ENCODE measurements around the gene SMTN. TPM values are rescaled to one million over a fixed set of nuclear protein-coding genes. Genes with fewer than 3 reads are reported as not detected.

The SMTN gene
- total RNA-seq, 3 donors from 2014 or later (not counting 1 experiment from before 2014, with no cell fraction given) = 2.1 to 4.3 (median 3.6) TPM

GRCh38 chr22:31139866-31140716 is 59.0 kb downstream of the SMTN start, which contains the start of gene PLA2G3:
PLA2G3 (minus strand) TSS chr22:31140508; CDS start chr22:31140354, 154 bp downstream.
- intact Hi-C loops (cut with micrococcal nuclease) = no loop called here
- 70% methylated on average over 24 of the region's 24 CpGs for WGBS (ENCODE audit: insufficient coverage)
- H3K27me3 ChIP-seq (ENCODE audit: control insufficient read depth, insufficient read depth, low read length) = no peaks in the 10 kb centered on the region

GRCh38 chr22:31140746-31141145 is 59.6 kb downstream of the SMTN start:
- no peak overlapping the region for H3K27ac Mint-ChIP-seq
- Histone ChIP-seq H3K27me3 (ENCODE audit: control insufficient read depth, insufficient read depth, low read length) (no peaks in the 10 kb centered on the region), H3K27ac (ENCODE audit: low read length) (no peak overlapping the region), H3K9me3 (ENCODE audit: control insufficient read depth, insufficient read depth, low read length) (no peaks in the 10 kb centered on the region), H3K36me3 (ENCODE audit: control insufficient read depth, insufficient read depth, low read length) (no peaks in the 10 kb centered on the region), H3K4me1 (ENCODE audit: control insufficient read depth, insufficient read depth, low read length) (no peaks in the 10 kb centered on the region), H3K4me3 (ENCODE audit: low read length) (no peak overlapping the region)
- H3K4me1 Mint-ChIP-seq = no peaks in the 10 kb centered on the region
- ATAC-seq (no peak), DNase-seq (no peak)
- H3K9me3 Mint-ChIP-seq = no peaks in the 10 kb centered on the region
- intact Hi-C loops (cut with micrococcal nuclease) = no loop called here
- TF ChIP-seq CTCF (IDR thresholded peaks at IDR 0.05) = no peak
- peaks cover 0 to 2% of the 10 kb centered on the region in 2 donors for H3K27me3 Mint-ChIP-seq (ENCODE audit: low read depth in 2 of 2)
- WGBS (ENCODE audit: insufficient coverage) = 84% methylated on average over 5 of the region's 5 CpGs
- no peaks in the 10 kb centered on the region for H3K36me3 Mint-ChIP-seq
- no peak overlapping the region for H3K4me3 Mint-ChIP-seq

More at GRCh38 chr22:31139866-31140716, 59.0 kb downstream of the SMTN start, which contains the start of gene PLA2G3:
- Mint-ChIP-seq H3K36me3 (no peaks in the 10 kb centered on the region), H3K27me3 (ENCODE audit: low read depth in 2 of 2) (peaks cover 0 to 2% of the 10 kb centered on the region in 2 donors), H3K4me3 (no peak within 1 kb of the TSS), H3K9me3 (no peaks in the 10 kb centered on the region), H3K4me1 (no peaks in the 10 kb centered on the region), H3K27ac (no peak within 1 kb of the TSS)
- Histone ChIP-seq H3K4me3 (ENCODE audit: low read length) (no peak within 1 kb of the TSS), H3K9me3 (ENCODE audit: control insufficient read depth, insufficient read depth, low read length) (no peaks in the 10 kb centered on the region), H3K4me1 (ENCODE audit: control insufficient read depth, insufficient read depth, low read length) (no peaks in the 10 kb centered on the region), H3K36me3 (ENCODE audit: control insufficient read depth, insufficient read depth, low read length) (no peaks in the 10 kb centered on the region), H3K27ac (ENCODE audit: low read length) (no peak within 1 kb of the TSS)
- ATAC-seq = no peak
- no peak for DNase-seq
- TF ChIP-seq CTCF (IDR thresholded peaks at IDR 0.05) = no peak

DNA sequence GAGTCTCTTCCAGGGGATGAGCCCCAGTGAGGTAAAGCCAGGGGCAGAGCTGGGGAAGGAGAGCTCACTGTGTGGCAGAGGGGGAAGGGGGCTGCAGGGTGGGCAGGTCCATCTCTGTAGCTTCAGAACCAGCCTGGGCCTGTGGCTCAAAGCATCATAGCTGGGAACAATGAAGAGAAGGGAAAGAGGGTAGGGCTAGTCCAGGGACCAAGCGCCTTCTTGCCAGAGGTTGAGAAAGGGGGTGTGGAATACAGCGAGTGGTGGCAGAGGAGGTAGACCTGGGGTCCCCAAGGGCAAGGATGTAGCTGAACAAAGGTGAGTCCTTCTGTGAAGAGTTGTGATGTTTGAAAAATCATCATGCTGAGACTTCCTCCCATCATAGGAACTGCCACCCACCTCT is 60.4 kb downstream of the SMTN start:
- ATAC-seq = no peak
- Histone ChIP-seq H3K9me3 (ENCODE audit: control insufficient read depth, insufficient read depth, low read length) (no peaks in the 10 kb centered on the region), H3K4me1 (ENCODE audit: control insufficient read depth, insufficient read depth, low read length) (no peaks in the 10 kb centered on the region), H3K36me3 (ENCODE audit: control insufficient read depth, insufficient read depth, low read length) (no peaks in the 10 kb centered on the region), H3K4me3 (ENCODE audit: low read length) (no peak overlapping the region), H3K27me3 (ENCODE audit: control insufficient read depth, insufficient read depth, low read length) (no peaks in the 10 kb centered on the region), H3K27ac (ENCODE audit: low read length) (no peak overlapping the region)
- H3K9me3 Mint-ChIP-seq = no peaks in the 10 kb centered on the region
- 88% methylated on average over 2 of the region's 2 CpGs for WGBS (ENCODE audit: insufficient coverage)
- H3K27me3 Mint-ChIP-seq (ENCODE audit: low read depth in 2 of 2) = peaks cover 1 to 2% of the 10 kb centered on the region in 2 donors
- no peaks in the 10 kb centered on the region for H3K36me3 Mint-ChIP-seq
- intact Hi-C loops (cut with micrococcal nuclease) = no loop called here
- no peak overlapping the region for H3K4me3 Mint-ChIP-seq
- no peaks in the 10 kb centered on the region for H3K4me1 Mint-ChIP-seq
- no peak for TF ChIP-seq CTCF (IDR thresholded peaks at IDR 0.05)
- H3K27ac Mint-ChIP-seq = no peak overlapping the region
- DNase-seq = no peak

All from natural killer cell (primary cell).